Fibroblast of skin of left quadriceps (primary cell): ENCODE results near the gene RBM17.
A peak's percentile ranks its signal among the peaks of the same experiment; 100 is the strongest.
"Not testable (repeated sequence)": the region's sequence is repeated elsewhere in the genome, so short reads cannot be mapped to it uniquely, and the experiment has no call there.

Source experiments
- DNase-seq, 2 experiments: peaks; one replicate each; pipeline ENCODE4 v3.0.0-alpha.2; 2013; ENCODE audit warnings: low read depth in 2 of 2

The RBM17 gene

GRCh38 chr10:6080417-6080973 lies 8.3 kb upstream of the RBM17 start:
- DNase-seq = no peak

DNA sequence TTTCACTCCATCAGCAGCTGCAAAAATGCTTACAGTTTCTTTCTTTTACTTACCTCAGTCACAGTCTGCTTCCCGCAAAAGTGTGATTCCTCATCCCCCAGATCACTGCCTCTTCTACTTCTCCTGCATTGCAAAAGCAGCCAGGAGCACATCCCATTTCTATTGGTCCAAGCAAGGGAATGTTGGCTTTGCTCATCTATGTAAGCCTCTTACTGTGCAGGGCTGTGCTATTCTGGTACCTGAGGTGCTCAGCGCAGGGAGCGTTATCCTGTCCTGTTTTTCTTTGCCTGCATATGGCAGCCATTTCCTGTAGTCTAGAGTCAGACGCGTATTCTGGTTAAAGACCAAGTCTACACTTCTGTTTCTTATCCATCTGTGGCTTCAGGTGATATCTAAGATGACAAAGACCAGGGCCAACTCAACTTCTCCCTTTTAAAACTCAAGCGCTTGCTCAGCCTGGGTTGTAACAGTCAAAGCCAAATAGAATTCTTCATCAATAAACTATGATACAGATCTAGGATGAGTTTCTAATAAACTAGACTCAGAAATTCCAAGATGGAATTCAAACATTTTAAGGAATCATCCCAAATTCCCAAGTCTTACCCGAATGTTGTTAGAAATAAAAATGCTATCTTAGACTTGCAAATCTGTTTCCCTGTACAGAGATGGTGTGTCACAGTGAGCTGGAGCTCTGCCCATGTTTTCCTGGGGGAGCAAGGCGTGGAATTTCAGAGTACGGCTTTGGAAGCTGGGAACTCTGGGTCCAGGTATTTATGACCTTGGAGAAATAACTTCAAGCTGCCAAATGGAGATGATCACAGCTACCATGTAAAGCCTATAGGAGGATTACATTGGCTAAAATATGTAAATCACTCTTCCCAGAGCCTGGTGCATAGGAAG lies 6.1 kb upstream of the RBM17 start:
- DNase-seq = no peak

DNA sequence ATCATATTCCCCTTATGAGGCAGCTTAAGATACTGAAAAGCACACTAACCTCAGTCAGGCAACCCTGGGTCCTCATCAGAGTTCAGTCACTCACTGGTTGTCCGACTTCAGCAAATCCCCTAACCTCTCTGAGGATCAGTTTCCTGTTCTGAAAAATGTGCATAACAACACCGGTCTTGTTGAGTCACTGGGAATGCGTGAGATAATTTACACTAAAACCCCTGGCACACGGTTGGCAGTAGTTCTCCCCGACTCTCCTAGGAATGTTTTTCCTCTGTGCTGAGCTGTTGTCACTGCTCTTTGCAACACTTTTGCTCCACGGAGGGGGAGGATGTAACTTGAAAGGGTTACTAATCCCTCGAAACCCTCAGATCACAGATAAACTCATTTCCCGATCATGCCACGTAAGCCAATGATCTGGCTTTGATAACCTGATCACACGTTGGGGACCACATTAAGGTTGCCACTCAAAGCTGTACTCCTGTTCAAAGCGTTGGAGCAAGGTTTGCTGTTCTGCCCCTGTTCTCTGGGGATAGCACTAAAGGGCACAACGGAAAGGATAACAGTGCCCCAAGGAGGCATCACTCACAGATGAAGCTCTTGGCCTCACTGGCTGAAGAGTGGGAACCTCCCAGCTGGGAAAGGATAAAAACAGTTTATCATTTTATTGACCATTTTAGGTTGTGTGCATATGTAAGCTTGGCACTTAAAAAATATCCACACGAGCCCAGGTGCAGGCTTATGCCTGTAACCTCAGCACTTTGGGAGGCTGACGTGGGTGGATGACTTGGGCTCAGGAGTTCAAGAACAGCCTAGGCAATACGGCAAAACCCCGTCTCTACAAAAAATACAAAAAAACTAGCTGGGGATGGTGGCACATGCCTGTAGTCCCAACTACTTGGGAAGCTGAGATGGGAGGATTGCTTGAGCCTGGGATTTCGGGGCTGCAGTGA lies 5.0 kb upstream of the RBM17 start:
- DNase-seq = no peak

DNA sequence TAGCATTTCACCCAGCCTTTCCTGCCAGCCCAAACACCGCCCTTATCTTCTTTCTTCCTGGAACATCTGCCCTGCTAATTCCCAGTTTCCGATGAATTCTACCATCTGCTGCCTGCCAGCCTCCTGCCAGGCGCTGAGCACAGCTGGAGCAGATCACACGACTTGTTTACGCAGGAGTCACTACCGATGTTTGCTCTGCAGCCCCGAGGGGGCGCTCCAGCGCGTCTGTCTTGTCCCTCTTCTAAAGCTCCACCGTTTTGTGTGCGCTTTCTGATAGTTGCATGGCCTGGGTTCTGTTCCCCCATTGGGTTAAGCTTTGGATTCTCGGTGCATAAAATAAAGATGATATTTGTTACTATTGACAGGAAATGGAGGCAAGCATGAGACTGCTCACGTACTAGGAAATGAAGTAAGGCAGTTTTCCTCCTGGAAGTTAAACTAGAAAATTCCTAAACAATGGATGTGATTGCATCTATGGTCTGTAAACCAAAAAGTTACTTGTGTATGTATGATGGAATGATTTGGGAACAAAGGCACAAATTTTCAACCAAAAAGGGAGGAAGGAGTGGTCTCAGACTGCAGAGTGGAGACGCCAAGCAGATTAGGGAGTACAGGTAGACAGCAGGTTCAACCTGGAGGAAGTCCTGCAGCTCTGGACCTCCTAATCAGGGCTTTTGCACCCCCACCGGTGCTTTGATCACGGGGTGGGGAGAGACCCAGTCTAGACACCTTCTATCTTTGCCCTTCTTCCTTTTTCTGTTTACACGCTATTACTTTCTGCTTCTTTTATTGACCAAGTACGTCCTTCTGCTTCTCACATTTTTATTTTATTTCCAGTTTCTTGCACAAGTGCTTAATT lies 2.2 kb upstream of the RBM17 start:
- peak; percentile 58 to 61 for DNase-seq

GRCh38 chr10:6089334-6090219 lies 743 bp downstream of the RBM17 start:
- DNase-seq = no peak

- DNase-seq = no peak
These were observed 2.8 kb downstream of the RBM17 start for GRCh38 chr10:6091630-6092029.

DNA sequence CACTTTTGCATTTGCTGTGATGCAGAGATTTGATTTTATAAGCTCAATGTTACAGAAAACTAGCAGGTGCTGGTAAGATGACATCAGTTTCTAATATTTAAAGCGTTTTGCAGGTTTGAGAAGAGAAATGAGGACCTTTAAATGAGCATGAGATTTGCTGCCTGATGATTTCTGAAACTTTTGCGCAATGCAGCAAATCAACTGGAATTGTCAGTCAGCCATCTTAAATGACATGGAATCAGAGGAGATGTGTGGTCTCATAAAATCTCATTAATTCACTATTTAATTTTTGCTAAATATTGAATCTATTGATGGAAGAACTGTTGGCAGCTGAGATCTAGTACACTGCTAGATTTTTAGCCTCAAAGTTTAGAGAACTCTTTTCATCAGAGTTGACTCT lies 3.9 kb downstream of the RBM17 start:
- DNase-seq = no peak

- no peak for DNase-seq
These were observed 7.2 kb downstream of the RBM17 start for GRCh38 chr10:6095810-6096570.

DNA sequence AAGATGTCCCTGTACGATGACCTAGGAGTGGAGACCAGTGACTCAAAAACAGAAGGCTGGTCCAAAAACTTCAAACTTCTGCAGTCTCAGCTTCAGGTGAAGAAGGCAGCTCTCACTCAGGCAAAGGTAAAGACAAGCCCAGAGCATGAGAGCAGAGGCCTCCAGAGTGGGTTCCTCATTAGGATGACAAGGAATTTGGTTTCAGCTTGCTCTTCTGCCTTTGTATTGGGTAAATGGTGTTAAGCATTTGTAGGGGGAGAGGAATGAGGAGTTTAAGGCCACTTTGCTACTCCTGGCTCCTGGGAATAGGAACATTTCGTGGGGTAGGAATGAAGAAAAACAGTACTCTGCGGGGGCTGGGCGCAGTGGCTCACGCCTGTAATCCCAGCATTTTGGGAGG lies 8.2 kb downstream of the RBM17 start:
- DNase-seq = no peak

DNA sequence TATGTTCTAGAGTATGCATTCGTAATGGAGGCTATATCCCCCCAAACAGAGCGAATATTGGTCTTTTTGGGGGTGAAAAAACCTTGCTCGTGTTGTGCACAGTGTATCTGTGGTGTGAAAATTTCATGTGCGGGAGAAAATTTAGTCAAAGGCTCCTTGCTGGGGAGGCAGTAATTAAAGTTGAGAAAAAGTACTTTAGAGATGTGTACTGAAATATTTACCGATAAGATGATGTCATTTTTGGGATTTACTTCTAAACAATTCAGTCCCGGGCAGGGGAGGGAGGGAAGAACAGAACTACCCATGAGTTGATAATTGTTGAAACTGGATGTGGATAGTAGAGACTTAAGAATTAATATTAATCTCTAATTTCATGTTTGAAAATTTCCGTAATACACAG lies 9.3 kb downstream of the RBM17 start:
- DNase-seq = no peak

GRCh38 chr10:6100370-6100769 lies 11.5 kb downstream of the RBM17 start:
- DNase-seq = no peak

DNA sequence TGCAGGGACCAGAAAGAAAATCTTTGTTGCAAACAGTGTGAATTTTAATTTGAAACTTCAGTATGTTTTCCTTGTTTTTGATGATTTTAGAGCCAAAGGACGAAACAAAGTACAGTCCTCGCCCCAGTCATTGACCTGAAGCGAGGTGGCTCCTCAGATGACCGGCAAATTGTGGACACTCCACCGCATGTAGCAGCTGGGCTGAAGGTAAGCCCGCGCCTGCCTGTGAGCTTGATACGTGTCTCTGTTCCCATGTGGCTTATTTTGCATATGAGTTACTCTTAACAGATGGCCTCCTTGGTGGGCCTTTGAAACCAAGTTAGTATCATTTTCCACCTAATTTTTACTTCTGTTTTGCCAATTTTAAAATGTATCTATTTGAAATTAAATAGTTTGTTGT lies 12.3 kb downstream of the RBM17 start:
- DNase-seq = no peak

DNA sequence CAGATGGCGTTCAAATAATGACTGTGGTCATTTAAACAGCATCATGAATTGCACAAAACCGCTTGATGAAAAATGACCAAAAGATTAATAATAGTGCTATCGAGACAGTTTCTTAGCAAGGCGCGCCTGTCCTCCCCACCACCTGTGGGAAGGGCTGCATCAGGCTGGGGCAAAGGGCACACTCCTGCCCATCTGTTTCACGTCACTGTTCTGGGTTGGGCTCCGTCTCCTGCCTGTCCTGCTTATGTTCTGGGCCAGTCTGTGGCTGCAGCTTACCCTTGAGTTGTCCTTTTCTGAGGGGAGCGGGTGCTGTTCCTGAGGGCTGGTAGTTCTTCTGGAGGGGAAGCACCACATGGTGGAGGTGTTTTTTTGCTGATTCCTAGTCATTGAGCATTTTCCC lies 13.3 kb downstream of the RBM17 start:
- no peak for DNase-seq

- DNase-seq = no peak
These were observed 14.8 kb downstream of the RBM17 start for GRCh38 chr10:6103591-6103990.

DNA sequence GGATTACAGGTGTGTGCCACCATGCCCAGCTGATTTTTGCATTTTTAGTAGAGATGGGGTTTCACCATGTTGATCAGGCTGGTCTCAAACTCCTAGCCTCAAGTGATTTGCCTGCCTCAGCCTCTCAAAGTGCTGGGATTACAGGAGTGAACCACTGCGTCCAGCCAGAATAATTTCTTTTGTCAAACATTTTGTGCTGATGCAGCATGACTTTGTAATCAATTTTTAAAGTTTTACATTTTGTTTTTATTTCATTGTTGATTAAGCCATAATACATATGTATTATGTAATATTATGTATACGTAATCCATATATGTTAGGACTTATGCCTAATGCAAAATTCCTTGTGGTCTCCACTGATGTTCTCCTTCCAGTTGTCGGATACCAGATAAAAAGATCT lies 18.8 kb downstream of the RBM17 start:
- not testable (repeated sequence) for DNase-seq

DNA sequence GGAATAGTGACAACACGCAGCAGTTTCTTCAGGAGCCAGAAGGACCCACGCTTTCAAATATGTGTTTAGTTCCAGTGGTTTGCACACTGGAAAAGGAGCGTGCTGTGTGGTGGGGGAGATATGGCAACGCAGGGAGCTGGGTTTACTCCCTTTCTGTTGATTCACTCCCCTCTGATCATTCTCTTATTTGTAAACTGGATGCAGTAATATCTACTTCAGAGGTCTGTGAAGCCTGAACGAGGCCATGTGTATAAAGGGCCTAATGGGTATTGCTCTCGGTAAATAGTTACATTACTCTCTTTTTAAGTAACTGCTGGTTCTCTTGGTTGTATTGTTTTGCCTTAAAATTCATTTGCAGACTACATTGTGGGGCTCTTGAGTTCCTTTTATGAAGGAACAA lies 19.2 kb downstream of the RBM17 start:
- no peak for DNase-seq

DNA sequence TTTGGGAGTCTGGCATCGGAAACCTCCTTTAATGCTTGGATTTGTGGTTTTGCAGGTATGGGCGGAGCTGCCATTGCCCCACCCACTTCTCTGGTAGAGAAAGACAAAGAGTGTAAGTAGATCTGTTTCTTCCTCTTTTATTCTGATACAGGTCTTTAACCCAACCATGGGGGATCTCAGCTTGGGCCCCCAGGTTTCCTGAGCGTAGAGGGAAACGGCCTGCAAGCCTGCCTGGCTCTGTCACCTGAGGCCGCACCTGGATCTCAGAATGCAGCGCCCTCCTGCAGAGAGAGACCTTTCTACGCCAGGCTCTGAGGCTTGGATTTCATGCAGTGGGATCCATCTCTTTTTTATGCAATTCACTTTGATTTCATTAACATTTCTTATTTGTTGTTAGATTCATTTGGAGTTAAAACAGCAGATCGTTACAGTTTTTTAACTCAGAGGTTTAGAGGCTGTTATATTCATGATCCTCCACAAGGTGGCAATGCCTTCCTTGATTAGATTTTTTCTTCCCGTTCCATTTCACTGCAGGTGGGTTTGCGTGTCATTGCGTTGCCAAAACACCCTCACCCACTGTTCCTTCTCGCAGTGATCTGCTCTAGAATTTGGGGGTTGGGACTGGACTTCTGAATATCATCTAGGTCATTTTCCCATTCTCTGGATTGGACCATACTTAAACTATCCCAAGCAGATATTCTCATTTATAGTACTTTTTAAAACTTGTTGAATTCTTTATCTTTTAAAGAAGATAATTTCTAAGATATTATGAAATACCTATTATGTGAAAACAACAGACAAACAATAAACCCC lies 20.0 kb downstream of the RBM17 start:
- no peak for DNase-seq

DNA sequence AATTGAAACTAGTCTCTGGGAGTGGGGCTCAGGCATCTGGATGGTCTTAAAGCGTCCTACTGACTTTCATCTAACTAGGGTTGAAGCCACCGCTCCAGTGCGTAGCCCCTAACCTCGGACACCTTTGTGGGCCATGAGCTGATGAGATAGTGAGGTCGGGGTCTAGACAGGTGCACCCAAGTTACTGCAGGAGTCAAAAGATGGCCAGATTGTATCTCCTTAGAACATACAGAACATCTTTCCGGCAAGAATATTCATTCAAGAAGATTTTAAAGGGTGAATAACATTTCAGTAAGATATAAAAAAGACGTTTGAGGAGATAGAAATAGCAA lies 20.6 kb downstream of the RBM17 start:
- no peak for DNase-seq

DNA sequence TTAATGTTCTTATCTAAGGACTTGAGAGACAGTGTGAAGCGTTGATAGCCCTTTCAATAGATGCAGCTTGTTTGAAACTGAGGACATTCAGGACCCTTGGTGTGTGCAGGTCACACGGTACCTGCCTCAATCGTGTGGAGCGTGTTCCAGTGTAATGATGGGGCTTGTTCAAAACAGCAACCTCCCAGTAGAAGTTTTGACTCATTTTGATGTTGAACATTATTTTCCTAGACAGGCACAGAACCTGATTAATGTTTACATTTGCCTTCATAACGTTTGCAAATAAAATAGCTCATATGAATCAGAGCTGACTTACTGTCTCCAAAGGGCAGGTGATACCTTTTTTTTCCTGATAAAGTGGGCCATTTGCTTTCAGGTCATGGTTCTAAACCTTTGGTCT lies 21.3 kb downstream of the RBM17 start:
- no peak for DNase-seq
